Brain microvascular endothelial cell (primary cell): Measurements from ENCODE around the gene LSM14B.

Source experiments
- DNase-seq: peaks from one replicate; pipeline ENCODE4 v3.0.0-alpha.2; 2020
- H3K27ac ChIP-seq: fragments of 250-450 bp; sonication (Bioruptor Pico); 2 replicates; pipeline ENCODE4 v1.5.1; 2020; ENCODE audit warnings: mild to moderate bottlenecking, moderate library complexity
- H3K27me3 ChIP-seq: fragments of 250-450 bp; sonication (Bioruptor Pico); replicated peaks from 2 replicates; pipeline ENCODE4 v1.5.1; 2020; ENCODE audit warnings: mild to moderate bottlenecking
- H3K36me3 ChIP-seq: fragments of 250-450 bp; sonication (Bioruptor Pico); replicated peaks from 2 replicates; pipeline ENCODE4 v1.5.1; 2020; ENCODE audit warnings: mild to moderate bottlenecking
- H3K4me3 ChIP-seq: 2 replicates; pipeline ENCODE4 v1.5.1; 2011; ENCODE audit warnings: low read depth, mild to moderate bottlenecking, control low read depth, low read length, moderate library complexity
- CTCF ChIP-seq: IDR thresholded peaks from 2 replicates; pipeline ENCODE4 v1.5.1; 2011; ENCODE audit warnings: low read depth, mild to moderate bottlenecking, moderate library complexity, low read length, control low read depth, inconsistent platforms; ENCODE audit errors: missing control alignments
- in situ Hi-C: cut with HindIII; loops from 2 replicates; pipeline ENCODE4 v1.10.0; 2017; ENCODE audit warnings: low sequenced_read_pairs, low pct_ligation_motif_present

LSM14B gene

GRCh38 chr20:62126141-62126540 is 3.9 kb downstream of the LSM14B start:
- H3K4me3 ChIP-seq, result no peak overlapping the region
- no peak for TF ChIP-seq CTCF
- no peak for DNase-seq
- no peaks in the 10 kb centered on the region for H3K27me3 ChIP-seq
- peaks cover 59% of the 10 kb centered on the region for H3K36me3 ChIP-seq
- in situ Hi-C loops, result no loop called here
- no peak overlapping the region for H3K27ac ChIP-seq

GRCh38 chr20:62127799-62128198 is 5.5 kb downstream of the LSM14B start:
- TF ChIP-seq CTCF, result no peak
- no peak for DNase-seq
- in situ Hi-C loops, result no loop called here
- Histone ChIP-seq H3K27ac (no peak overlapping the region), H3K36me3 (peaks cover 73% of the 10 kb centered on the region), H3K4me3 (no peak overlapping the region), H3K27me3 (no peaks in the 10 kb centered on the region)

DNA sequence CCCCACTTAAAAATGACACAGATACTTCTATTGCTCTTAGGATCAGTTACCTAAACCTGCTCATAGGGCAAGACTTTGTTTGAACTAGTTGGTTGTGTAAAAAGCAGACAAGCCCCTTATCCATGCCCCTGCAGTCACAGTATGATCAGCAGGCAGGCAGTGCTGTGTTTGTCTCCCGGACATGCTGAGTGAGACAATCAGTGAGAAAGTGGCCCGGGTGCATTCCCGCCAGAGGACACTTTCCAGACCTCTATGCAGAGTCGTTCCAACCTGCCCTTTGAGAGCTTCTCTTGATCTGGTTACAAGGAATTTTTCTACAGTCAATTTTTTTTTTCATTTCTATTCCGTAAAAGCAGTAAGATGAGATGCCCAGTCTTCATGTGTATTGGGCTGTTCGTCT is 6.2 kb downstream of the LSM14B start:
- H3K36me3 ChIP-seq, result peaks cover 76% of the 10 kb centered on the region
- no peak for TF ChIP-seq CTCF
- H3K27ac ChIP-seq, result no peak overlapping the region
- in situ Hi-C loops, result no loop called here
- H3K4me3 ChIP-seq, result no peak overlapping the region
- no peak for DNase-seq
- no peaks in the 10 kb centered on the region for H3K27me3 ChIP-seq

DNA sequence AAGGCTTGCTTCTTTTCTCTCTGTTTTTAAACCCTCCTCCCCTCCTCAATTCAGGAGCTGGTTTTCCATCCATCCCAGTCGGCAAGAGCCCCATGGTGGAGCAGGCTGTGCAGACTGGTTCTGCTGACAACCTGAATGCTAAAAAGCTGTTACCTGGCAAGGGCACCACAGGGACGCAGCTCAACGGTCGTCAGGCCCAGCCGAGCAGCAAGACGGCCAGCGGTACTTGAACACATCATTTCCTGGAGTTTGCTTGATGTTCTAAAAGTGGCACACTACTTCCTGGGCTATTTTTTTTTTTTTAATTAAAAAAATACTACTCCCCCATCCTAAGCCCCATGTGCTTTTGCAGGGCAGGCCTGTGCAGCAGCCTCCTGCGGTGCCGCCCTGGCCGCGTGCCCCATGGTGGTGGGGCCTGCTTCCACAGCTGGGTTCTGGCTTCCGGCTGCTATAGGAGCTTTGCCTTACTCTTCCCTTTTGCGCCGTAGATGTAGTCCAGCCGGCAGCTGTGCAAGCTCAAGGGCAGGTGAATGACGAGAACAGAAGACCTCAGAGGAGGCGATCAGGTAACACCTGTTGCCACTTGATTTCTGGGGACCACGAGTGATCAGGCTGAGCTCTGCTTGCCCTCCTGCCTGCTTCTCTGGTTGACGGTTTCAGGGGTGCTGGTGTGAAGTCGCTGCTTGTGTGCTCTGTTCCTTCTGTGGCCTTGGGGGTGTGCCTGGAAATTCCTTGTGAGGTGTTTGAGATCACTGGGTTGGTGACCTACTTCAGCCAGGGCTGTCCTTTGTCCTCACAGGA is 7.7 kb downstream of the LSM14B start:
- H3K36me3 ChIP-seq, result peaks cover 81% of the 10 kb centered on the region
- in situ Hi-C loops, result no loop called here
- no peak overlapping the region for H3K4me3 ChIP-seq
- no peak for DNase-seq
- no peaks in the 10 kb centered on the region for H3K27me3 ChIP-seq
- no peak overlapping the region for H3K27ac ChIP-seq
- TF ChIP-seq CTCF, result no peak

GRCh38 chr20:62131560-62132320 is 9.5 kb downstream of the LSM14B start:
- H3K27ac ChIP-seq, result no peak overlapping the region
- peaks cover 80% of the 10 kb centered on the region for H3K36me3 ChIP-seq
- DNase-seq, result no peak
- no peak overlapping the region for H3K4me3 ChIP-seq
- in situ Hi-C loops, result no loop called here
- H3K27me3 ChIP-seq, result no peaks in the 10 kb centered on the region
- TF ChIP-seq CTCF, result no peak

GRCh38 chr20:62132421-62132820 is 10.1 kb downstream of the LSM14B start:
- Histone ChIP-seq H3K36me3 (peaks cover 79% of the 10 kb centered on the region), H3K4me3 (no peak overlapping the region), H3K27ac (no peak overlapping the region), H3K27me3 (no peaks in the 10 kb centered on the region)
- DNase-seq, result no peak
- TF ChIP-seq CTCF, result no peak
- in situ Hi-C loops, result no loop called here
